Type B pancreatic cell (in vitro differentiated cells): ENCODE measurements around the gene CYP3A4. TPM values are rescaled to one million over a fixed set of nuclear protein-coding genes. Genes with fewer than 3 reads are reported as not detected.

Experiments
- DNase-seq: peaks from one replicate; pipeline ENCODE4 v3.0.0; 2021; ENCODE audit warnings: mixed read lengths; ENCODE audit not compliant: unreplicated experiment; ENCODE audit errors: extremely low spot score
- H3K27ac Mint-ChIP-seq: 2 replicates; pipeline ENCODE4 v1.8.0; 2021; ENCODE audit warnings: mild to moderate bottlenecking, mixed read lengths
- H3K27me3 Mint-ChIP-seq: 2 replicates; pipeline ENCODE4 v1.8.0; 2021; ENCODE audit warnings: mixed read lengths
- H3K36me3 Mint-ChIP-seq: 2 replicates; pipeline ENCODE4 v1.8.0; 2021; ENCODE audit warnings: mixed read lengths
- H3K4me1 Mint-ChIP-seq: one replicate; pipeline ENCODE4 v1.8.0; 2021; ENCODE audit warnings: mixed read lengths; ENCODE audit not compliant: unreplicated experiment
- H3K4me3 Mint-ChIP-seq: 2 replicates; pipeline ENCODE4 v1.8.0; 2021; ENCODE audit warnings: mild to moderate bottlenecking, mixed read lengths
- H3K9me3 Mint-ChIP-seq: 2 replicates; pipeline ENCODE4 v1.8.0; 2021; ENCODE audit warnings: mixed read lengths
- total RNA-seq: library from RNA; stranded (reverse); gene quantifications from 2 replicates; pipeline ENCODE4 v1.2.1, GENCODE V29; 2021; ENCODE audit warnings: low replicate concordance
- TF ChIP-seq, protein P1 (sequence below): fragments of 200-600 bp; sonication (generic); conservative IDR thresholded peaks from 2 replicates; pipeline ENCODE4 v1.5.0; 2021; ENCODE audit warnings: antibody characterized with exemption, mild to moderate bottlenecking

Gene CYP3A4
- total RNA-seq, 1 donor from 2014 or later: 4.2 TPM

DNA sequence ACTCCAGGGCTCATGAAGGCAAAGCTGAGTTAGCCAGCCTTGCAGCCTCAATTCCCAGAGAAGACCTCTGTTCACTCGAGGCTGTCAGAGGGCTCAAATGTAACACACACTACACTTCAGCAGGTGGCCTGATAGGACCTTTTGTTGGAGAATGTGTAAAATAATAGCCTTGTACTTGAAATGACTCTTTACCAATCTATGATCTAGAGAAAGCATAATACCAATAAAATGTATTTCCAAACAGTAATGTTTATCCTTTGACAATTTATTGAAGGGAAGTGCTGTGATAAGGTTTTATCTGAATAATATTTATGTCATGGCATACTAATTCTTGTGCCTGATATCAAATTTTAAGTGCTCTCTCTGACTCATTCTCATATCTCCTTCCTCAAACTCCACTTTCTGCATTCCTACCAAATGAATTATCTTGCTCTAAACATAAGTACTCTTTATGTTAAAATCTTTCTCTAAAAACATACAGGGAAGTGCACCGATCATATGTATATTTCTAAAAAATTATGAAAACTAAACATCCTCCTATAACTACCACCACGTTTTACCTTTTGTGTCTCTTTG lies 69.9 kb downstream of the CYP3A4 start:
- H3K4me1 Mint-ChIP-seq: no peaks in the 10 kb centered on the region

DNA sequence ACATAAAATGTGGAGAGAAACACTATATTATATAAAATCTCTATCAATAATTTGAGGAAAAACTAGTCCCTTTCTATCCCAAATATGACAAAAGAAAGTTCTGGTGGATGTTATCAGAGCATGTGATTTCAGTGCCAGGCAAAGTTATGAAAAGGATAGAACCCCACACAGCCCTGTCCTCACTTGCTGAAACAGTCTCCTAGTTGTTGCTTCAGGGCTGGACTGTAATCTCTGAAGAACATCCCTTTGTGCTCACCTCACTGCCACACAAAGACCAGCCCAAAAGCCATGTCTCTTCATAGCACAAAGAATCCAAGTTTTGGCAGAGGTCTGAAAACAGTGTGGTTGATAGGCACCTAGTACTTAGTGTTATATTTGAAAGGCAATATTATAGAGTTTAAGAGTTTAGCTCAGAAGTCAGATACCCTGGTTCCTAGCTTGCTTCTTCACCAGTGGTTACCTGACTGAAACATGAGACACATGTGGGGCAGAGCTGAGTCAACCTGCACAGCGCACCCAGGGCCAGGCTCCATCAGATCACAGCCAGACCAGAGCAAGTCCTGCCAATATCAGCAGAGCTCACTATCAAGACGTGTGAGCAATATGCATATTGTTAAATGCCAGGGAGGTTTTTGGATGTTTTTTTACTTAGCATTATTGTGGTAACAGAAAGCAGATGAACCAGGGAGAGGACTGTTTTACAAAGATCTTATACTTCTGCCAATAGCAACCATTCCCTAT lies 74.0 kb downstream of the CYP3A4 start:
- Mint-ChIP-seq H3K9me3 (no peaks in the 10 kb centered on the region), H3K27ac (no peak overlapping the region), H3K27me3 (no peaks in the 10 kb centered on the region), H3K4me3 (no peak overlapping the region), H3K36me3 (no peaks in the 10 kb centered on the region), H3K4me1 (no peaks in the 10 kb centered on the region)
- DNase-seq: no peak
- TF ChIP-seq, protein P1, sequence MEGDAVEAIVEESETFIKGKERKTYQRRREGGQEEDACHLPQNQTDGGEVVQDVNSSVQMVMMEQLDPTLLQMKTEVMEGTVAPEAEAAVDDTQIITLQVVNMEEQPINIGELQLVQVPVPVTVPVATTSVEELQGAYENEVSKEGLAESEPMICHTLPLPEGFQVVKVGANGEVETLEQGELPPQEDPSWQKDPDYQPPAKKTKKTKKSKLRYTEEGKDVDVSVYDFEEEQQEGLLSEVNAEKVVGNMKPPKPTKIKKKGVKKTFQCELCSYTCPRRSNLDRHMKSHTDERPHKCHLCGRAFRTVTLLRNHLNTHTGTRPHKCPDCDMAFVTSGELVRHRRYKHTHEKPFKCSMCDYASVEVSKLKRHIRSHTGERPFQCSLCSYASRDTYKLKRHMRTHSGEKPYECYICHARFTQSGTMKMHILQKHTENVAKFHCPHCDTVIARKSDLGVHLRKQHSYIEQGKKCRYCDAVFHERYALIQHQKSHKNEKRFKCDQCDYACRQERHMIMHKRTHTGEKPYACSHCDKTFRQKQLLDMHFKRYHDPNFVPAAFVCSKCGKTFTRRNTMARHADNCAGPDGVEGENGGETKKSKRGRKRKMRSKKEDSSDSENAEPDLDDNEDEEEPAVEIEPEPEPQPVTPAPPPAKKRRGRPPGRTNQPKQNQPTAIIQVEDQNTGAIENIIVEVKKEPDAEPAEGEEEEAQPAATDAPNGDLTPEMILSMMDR: no peak

More for the DNA sequence above, 69.9 kb downstream of the CYP3A4 start:
- H3K27me3 Mint-ChIP-seq: no peaks in the 10 kb centered on the region
- no peak overlapping the region for H3K4me3 Mint-ChIP-seq
- no peaks in the 10 kb centered on the region for H3K36me3 Mint-ChIP-seq
- H3K9me3 Mint-ChIP-seq: no peaks in the 10 kb centered on the region
- TF ChIP-seq, protein P1: no peak
- DNase-seq: no peak
- H3K27ac Mint-ChIP-seq: no peak overlapping the region

DNA sequence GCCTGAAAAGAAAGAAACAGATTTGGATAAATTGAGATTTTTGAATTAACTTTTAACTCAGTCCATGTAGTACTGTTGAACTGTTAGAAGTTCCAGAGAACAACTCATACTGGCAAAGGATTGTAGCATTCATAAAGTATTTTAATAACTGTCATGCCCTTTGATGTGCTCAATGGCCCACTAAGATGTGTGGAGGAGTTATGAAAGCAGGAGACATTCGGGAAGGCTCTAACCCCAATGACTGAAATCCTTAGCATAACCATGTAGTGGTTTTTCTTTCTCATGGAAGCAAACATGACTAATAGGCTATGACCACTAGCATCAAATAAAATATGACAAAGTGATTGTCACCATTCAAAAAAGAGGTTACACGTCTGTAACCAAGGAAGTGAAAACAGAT lies 74.7 kb downstream of the CYP3A4 start:
- H3K27me3 Mint-ChIP-seq: no peaks in the 10 kb centered on the region
- H3K4me3 Mint-ChIP-seq: no peak overlapping the region
- no peaks in the 10 kb centered on the region for H3K9me3 Mint-ChIP-seq
- no peaks in the 10 kb centered on the region for H3K4me1 Mint-ChIP-seq
- no peaks in the 10 kb centered on the region for H3K36me3 Mint-ChIP-seq
- no peak overlapping the region for H3K27ac Mint-ChIP-seq
- TF ChIP-seq, protein P1: no peak
- no peak for DNase-seq

DNA sequence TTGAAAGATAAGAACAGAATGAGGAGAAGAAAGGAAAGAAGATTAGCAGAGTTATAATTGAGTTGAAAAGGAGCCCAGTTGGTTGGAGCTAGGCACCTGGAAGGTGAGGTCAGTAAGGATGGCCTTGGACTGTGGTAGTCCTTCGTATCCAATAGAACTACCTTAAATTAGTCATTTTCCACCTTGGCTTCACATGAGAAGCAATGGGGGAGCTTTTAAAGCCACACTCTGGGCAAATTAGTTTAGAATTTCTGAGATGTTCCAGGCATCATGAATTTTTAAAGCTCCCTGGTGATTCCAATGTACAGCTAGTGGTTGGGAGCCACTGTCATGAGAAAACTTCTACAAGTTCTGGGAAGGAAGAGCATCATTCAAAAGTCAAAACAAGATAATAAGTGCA lies 76.9 kb downstream of the CYP3A4 start:
- Mint-ChIP-seq H3K27ac (no peak overlapping the region), H3K36me3 (no peaks in the 10 kb centered on the region), H3K4me3 (no peak overlapping the region), H3K9me3 (no peaks in the 10 kb centered on the region), H3K27me3 (no peaks in the 10 kb centered on the region), H3K4me1 (no peaks in the 10 kb centered on the region)
- no peak for DNase-seq
- TF ChIP-seq, protein P1: no peak

Other genes with a start within 250 kb of the CYP3A4 start
- 10.2 and 10.8 TPM in 2 replicates for gene FAM200A, start 232.1 kb downstream of the CYP3A4 start, total RNA-seq
- 69.2 and 89.1 TPM in 2 replicates for gene ZNF655, start 225.5 kb downstream of the CYP3A4 start, total RNA-seq
- 0.36 and 0.82 TPM in 2 replicates for gene TMEM225B, start 185.9 kb downstream of the CYP3A4 start, total RNA-seq
- 22.9 and 25.4 TPM in 2 replicates for gene ZSCAN25, start 167.2 kb downstream of the CYP3A4 start, total RNA-seq
- gene CYP3A5, start 104.2 kb downstream of the CYP3A4 start, total RNA-seq: 33.1 and 53.0 TPM in 2 replicates
- 0.46 and 2.3 TPM in 2 replicates for gene CYP3A7, start 49.0 kb downstream of the CYP3A4 start, total RNA-seq
- gene CYP3A43, start 43.8 kb upstream of the CYP3A4 start, total RNA-seq: not detected in 2 replicates
- not detected in 2 replicates for gene OR2AE1, start 92.8 kb upstream of the CYP3A4 start, total RNA-seq
- 13.0 and 15.8 TPM in 2 replicates for gene TRIM4, start 135.3 kb upstream of the CYP3A4 start, total RNA-seq
- not detected in 2 replicates for gene GJC3, start 145.4 kb upstream of the CYP3A4 start, total RNA-seq
- 0.50 and 0.60 TPM in 2 replicates for gene AZGP1, start 191.8 kb upstream of the CYP3A4 start, total RNA-seq
- gene ZKSCAN1, start 231.4 kb upstream of the CYP3A4 start, total RNA-seq: 157 and 170 TPM in 2 replicates